Osteocyte (in vitro differentiated cells): ENCODE data around the gene ZFYVE21. TPM values are rescaled to one million over a fixed set of nuclear protein-coding genes. Genes with fewer than 3 reads are reported as not detected.

ENCODE experiments used
- DNase-seq: peaks from one replicate; pipeline ENCODE4 v3.0.0; 2021; ENCODE audit warnings: mixed read lengths; ENCODE audit not compliant: unreplicated experiment; ENCODE audit errors: extremely low spot score
- H3K27ac Mint-ChIP-seq: one replicate; pipeline ENCODE4 v1.8.0; 2021; ENCODE audit warnings: mild to moderate bottlenecking, mixed read lengths; ENCODE audit not compliant: unreplicated experiment
- H3K27me3 Mint-ChIP-seq: one replicate; pipeline ENCODE4 v1.8.0; 2021; ENCODE audit warnings: mixed read lengths; ENCODE audit not compliant: unreplicated experiment
- H3K36me3 Mint-ChIP-seq: one replicate; pipeline ENCODE4 v1.8.0; 2021; ENCODE audit warnings: mixed read lengths; ENCODE audit not compliant: unreplicated experiment
- H3K4me1 Mint-ChIP-seq: one replicate; pipeline ENCODE4 v1.8.0; 2021; ENCODE audit warnings: mixed read lengths; ENCODE audit not compliant: unreplicated experiment
- H3K4me3 Mint-ChIP-seq: one replicate; pipeline ENCODE4 v1.8.0; 2021; ENCODE audit warnings: mild to moderate bottlenecking, moderate library complexity, mixed read lengths; ENCODE audit not compliant: unreplicated experiment
- H3K9me3 Mint-ChIP-seq: one replicate; pipeline ENCODE4 v1.8.0; 2021; ENCODE audit warnings: mixed read lengths; ENCODE audit not compliant: unreplicated experiment
- CTCF ChIP-seq: fragments of 200-600 bp; sonication (generic); IDR thresholded peaks from 2 replicates; pipeline ENCODE4 v1.5.0; 2021; ENCODE audit warnings: antibody characterized with exemption, mild to moderate bottlenecking, moderate library complexity
- total RNA-seq: library from RNA; stranded (reverse); gene quantifications from 2 replicates; pipeline ENCODE4 v1.2.1, GENCODE V29; 2021

Gene ZFYVE21
- total RNA-seq, 1 donor from 2014 or later: 52.9 TPM

GRCh38 chr14:103702497-103703432, 12.8 kb upstream of the ZFYVE21 start:
- Mint-ChIP-seq H3K27me3 (no peaks in the 10 kb centered on the region), H3K9me3 (no peaks in the 10 kb centered on the region), H3K36me3 (peaks cover 30% of the 10 kb centered on the region), H3K27ac (no peak overlapping the region), H3K4me3 (no peak overlapping the region), H3K4me1 (no peaks in the 10 kb centered on the region)
- TF ChIP-seq CTCF: no peak
- DNase-seq: no peak

- Mint-ChIP-seq H3K27ac (no peak overlapping the region), H3K4me3 (no peak overlapping the region), H3K9me3 (no peaks in the 10 kb centered on the region), H3K27me3 (no peaks in the 10 kb centered on the region), H3K36me3 (peaks cover 30% of the 10 kb centered on the region), H3K4me1 (no peaks in the 10 kb centered on the region)
- TF ChIP-seq CTCF: no peak
- no peak for DNase-seq
These were observed 11.9 kb upstream of the ZFYVE21 start for GRCh38 chr14:103703433-103704385.

GRCh38 chr14:103704708-103705107, 10.9 kb upstream of the ZFYVE21 start:
- Mint-ChIP-seq H3K9me3 (no peaks in the 10 kb centered on the region), H3K27me3 (no peaks in the 10 kb centered on the region), H3K4me3 (no peak overlapping the region), H3K36me3 (peaks cover 24% of the 10 kb centered on the region), H3K27ac (no peak overlapping the region), H3K4me1 (no peaks in the 10 kb centered on the region)
- DNase-seq: no peak
- no peak for TF ChIP-seq CTCF

- no peak for DNase-seq
- TF ChIP-seq CTCF: no peak
- no peaks in the 10 kb centered on the region for H3K27me3 Mint-ChIP-seq
- H3K36me3 Mint-ChIP-seq: peaks cover 22% of the 10 kb centered on the region
- no peak overlapping the region for H3K27ac Mint-ChIP-seq
- H3K9me3 Mint-ChIP-seq: no peaks in the 10 kb centered on the region
- H3K4me1 Mint-ChIP-seq: no peaks in the 10 kb centered on the region
- no peak overlapping the region for H3K4me3 Mint-ChIP-seq
These were observed 10.5 kb upstream of the ZFYVE21 start for GRCh38 chr14:103705118-103705503.
